ENCODE data around the gene TENT5A. TPM values are rescaled to one million over a fixed set of nuclear protein-coding genes. Genes with fewer than 3 reads are reported as not detected.

Gene TENT5A
- polyA plus RNA-seq, 3 donors, result 9.1 to 28.9 (median 12.1) TPM

DNA sequence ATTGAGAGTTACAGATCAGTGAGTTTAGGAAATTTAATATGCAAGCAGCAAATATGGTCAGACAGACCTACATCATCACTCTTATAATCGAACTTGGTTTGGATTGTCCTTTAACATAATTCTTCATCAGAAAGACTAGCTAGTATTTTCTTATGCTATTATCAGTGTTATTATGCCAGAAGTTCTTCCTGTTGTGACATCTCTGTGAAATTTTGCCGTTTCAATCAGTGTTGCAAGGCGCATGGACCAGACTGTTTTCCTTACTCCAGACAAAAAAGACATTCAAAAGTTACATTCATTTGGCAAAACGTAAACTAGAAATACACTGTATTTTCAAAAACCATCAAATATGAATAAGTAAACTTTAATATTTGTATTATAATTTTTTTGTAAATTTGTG, 5.7 kb upstream of the TENT5A start:
- Mint-ChIP-seq H3K9me3 (no peaks in the 10 kb centered on the region), H3K27ac (peak overlapping the region in 3 of 7 donors; percentile 40 to 54 (median 54)), H3K4me3 (no peak overlapping the region), H3K4me1 (peaks cover 58% of the 10 kb centered on the region), H3K36me3 (no peaks in the 10 kb centered on the region), H3K27me3 (ENCODE audit: low read depth in 3 of 3) (no peaks in the 10 kb centered on the region)
- H3K27ac ChIP-seq (ENCODE audit: low read depth in 1 of 2, low read length in 2 of 2), result peak overlapping the region in 1 of 2 donors; percentile 27
- H3K27me3 ChIP-seq (ENCODE audit: control insufficient read depth in 2 of 2, insufficient read depth in 2 of 2, low read length in 2 of 2), result no peaks in the 10 kb centered on the region
- H3K4me1 ChIP-seq (ENCODE audit: control insufficient read depth in 1 of 2, insufficient read depth in 2 of 2, low read length in 2 of 2), result peaks cover 47 to 67% of the 10 kb centered on the region in 2 donors
- no peaks in the 10 kb centered on the region for H4K20me1 ChIP-seq (ENCODE audit: insufficient read depth, low read length)
- peak in 2 of 3 donors; percentile 40 to 52 for DNase-seq
- no peak overlapping the region for H2AFZ ChIP-seq (ENCODE audit: insufficient read depth, low read depth, low read length, poor library complexity, severe bottlenecking)
- intact Hi-C loops (cut with micrococcal nuclease), result loop anchor here (10.0 kb wide), 3 partner anchors 57 to 1753 kb away; partner anchors contain the start of gene TTK (in 1 of the 2)
- no peaks in the 10 kb centered on the region for H3K79me2 ChIP-seq (ENCODE audit: insufficient read depth, low read length)
- H3K9ac ChIP-seq (ENCODE audit: insufficient read depth, low read length, poor library complexity, severe bottlenecking), result no peak overlapping the region
- TF ChIP-seq, protein P1, sequence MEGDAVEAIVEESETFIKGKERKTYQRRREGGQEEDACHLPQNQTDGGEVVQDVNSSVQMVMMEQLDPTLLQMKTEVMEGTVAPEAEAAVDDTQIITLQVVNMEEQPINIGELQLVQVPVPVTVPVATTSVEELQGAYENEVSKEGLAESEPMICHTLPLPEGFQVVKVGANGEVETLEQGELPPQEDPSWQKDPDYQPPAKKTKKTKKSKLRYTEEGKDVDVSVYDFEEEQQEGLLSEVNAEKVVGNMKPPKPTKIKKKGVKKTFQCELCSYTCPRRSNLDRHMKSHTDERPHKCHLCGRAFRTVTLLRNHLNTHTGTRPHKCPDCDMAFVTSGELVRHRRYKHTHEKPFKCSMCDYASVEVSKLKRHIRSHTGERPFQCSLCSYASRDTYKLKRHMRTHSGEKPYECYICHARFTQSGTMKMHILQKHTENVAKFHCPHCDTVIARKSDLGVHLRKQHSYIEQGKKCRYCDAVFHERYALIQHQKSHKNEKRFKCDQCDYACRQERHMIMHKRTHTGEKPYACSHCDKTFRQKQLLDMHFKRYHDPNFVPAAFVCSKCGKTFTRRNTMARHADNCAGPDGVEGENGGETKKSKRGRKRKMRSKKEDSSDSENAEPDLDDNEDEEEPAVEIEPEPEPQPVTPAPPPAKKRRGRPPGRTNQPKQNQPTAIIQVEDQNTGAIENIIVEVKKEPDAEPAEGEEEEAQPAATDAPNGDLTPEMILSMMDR (IDR thresholded peaks at IDR 0.05), result no peak
- H3K4me2 ChIP-seq (replicated peaks; ENCODE audit: extremely low read depth, low read length, poor library complexity, severe bottlenecking), result peak overlapping the region; percentile 10
- no peak overlapping the region for H3K4me3 ChIP-seq (replicated peaks in 1 of 3; ENCODE audit: low read depth in 2 of 3, low read length in 3 of 3)
- no peaks in the 10 kb centered on the region for H3K36me3 ChIP-seq (replicated peaks in 1 of 2; ENCODE audit: control insufficient read depth in 1 of 2, insufficient read depth in 2 of 2, low read length in 2 of 2)
- WGBS (ENCODE audit: insufficient coverage), result no CpG with 5 or more reads among the region's 4 CpGs
- no peaks in the 10 kb centered on the region for H3K9me3 ChIP-seq (replicated peaks in 1 of 2; ENCODE audit: control insufficient read depth in 1 of 2, insufficient read depth in 1 of 2, low read length in 2 of 2)

DNA sequence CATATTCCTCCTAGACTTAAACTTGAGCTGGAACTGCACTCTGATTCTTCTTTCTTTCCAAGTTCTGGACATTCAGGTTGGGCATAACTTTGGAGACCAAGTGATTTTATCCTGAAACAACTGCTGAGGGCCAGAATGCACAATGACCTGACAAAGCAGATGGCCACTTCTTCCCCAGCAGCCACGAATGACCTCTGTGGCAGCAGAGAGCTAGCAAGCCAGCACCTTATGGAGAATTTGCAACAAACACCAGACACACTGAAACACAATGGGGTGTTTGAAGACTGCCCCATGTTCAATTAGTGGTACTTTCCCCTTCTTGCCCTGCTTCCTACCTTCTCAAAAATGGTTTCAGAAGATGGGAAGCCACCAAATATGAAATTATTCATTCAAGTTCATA, 4.2 kb upstream of the TENT5A start:
- Histone ChIP-seq H4K20me1 (ENCODE audit: insufficient read depth, low read length) (peaks cover 3% of the 10 kb centered on the region), H3K9me3 (replicated peaks in 1 of 2; ENCODE audit: control insufficient read depth in 1 of 2, insufficient read depth in 1 of 2, low read length in 2 of 2) (no peaks in the 10 kb centered on the region), H3K4me2 (replicated peaks; ENCODE audit: extremely low read depth, low read length, poor library complexity, severe bottlenecking) (no peak overlapping the region), H3K36me3 (replicated peaks in 1 of 2; ENCODE audit: control insufficient read depth in 1 of 2, insufficient read depth in 2 of 2, low read length in 2 of 2) (no peaks in the 10 kb centered on the region), H3K4me3 (replicated peaks in 1 of 3; ENCODE audit: low read depth in 2 of 3, low read length in 3 of 3) (no peak overlapping the region), H3K27ac (ENCODE audit: low read depth in 1 of 2, low read length in 2 of 2) (peak overlapping the region in 1 of 2 donors; percentile 45), H3K27me3 (ENCODE audit: control insufficient read depth in 2 of 2, insufficient read depth in 2 of 2, low read length in 2 of 2) (no peaks in the 10 kb centered on the region), H3K4me1 (ENCODE audit: control insufficient read depth in 1 of 2, insufficient read depth in 2 of 2, low read length in 2 of 2) (peaks cover 38 to 53% of the 10 kb centered on the region in 2 donors), H3K9ac (ENCODE audit: insufficient read depth, low read length, poor library complexity, severe bottlenecking) (no peak overlapping the region), H3K79me2 (ENCODE audit: insufficient read depth, low read length) (peaks cover 8% of the 10 kb centered on the region), H2AFZ (ENCODE audit: insufficient read depth, low read depth, low read length, poor library complexity, severe bottlenecking) (peak overlapping the region; percentile 55)
- Mint-ChIP-seq H3K4me1 (peaks cover 50% of the 10 kb centered on the region), H3K27ac (peak overlapping the region in 4 of 7 donors; percentile 47 to 83 (median 62)), H3K4me3 (no peak overlapping the region), H3K9me3 (peaks cover 0 to 1% (median 0%) of the 10 kb centered on the region in 7 donors), H3K27me3 (ENCODE audit: low read depth in 3 of 3) (no peaks in the 10 kb centered on the region), H3K36me3 (peaks cover 0 to 2% of the 10 kb centered on the region in 2 donors)
- intact Hi-C loops (cut with micrococcal nuclease), result loop anchor here (10.0 kb wide), 3 partner anchors 58 to 1752 kb away; partner anchors contain the start of gene TTK (in 1 of the 2)
- TF ChIP-seq, protein P1 (IDR thresholded peaks at IDR 0.05), result no peak
- WGBS (ENCODE audit: insufficient coverage), result 63% methylated on average over 1 of the region's 1 CpG
- no peak for DNase-seq

All from CD14-positive monocyte (primary cell).